NCI-H2196 (cell line): ENCODE data around the gene MINDY4B.
"Not testable (repeated sequence)": the region's sequence is repeated elsewhere in the genome, so short reads cannot be mapped to it uniquely, and the experiment has no call there.

Experiments used
- DNase-seq: peaks from one replicate; lab custom pipeline; 2025; ENCODE audit not compliant: unreplicated experiment; lab: John Stamatoyannopoulos, UW

MINDY4B gene

GRCh38 chr3:150899141-150899540 lies 6.1 kb downstream of the MINDY4B start:
- no peak for DNase-seq

GRCh38 chr3:150898046-150898754 lies 7.0 kb downstream of the MINDY4B start:
- DNase-seq, result no peak

GRCh38 chr3:150897592-150897991 lies 7.6 kb downstream of the MINDY4B start:
- no peak for DNase-seq

GRCh38 chr3:150890831-150891230 lies 14.4 kb downstream of the MINDY4B start:
- no peak for DNase-seq

GRCh38 chr3:150890295-150890694 lies 14.9 kb downstream of the MINDY4B start:
- no peak for DNase-seq

- DNase-seq, result no peak
Observed at GRCh38 chr3:150889106-150889505, 16.1 kb downstream of the MINDY4B start.

- DNase-seq, result no peak
Observed at GRCh38 chr3:150887031-150887430, 18.2 kb downstream of the MINDY4B start.

- DNase-seq, result no peak
Observed at GRCh38 chr3:150885535-150885934, 19.7 kb downstream of the MINDY4B start.

GRCh38 chr3:150878996-150879575 lies 26.2 kb downstream of the MINDY4B start:
- no peak for DNase-seq

- DNase-seq, result no peak
Observed at GRCh38 chr3:150878290-150878689, 26.9 kb downstream of the MINDY4B start.

GRCh38 chr3:150877303-150877702 lies 27.9 kb downstream of the MINDY4B start:
- no peak for DNase-seq

- DNase-seq, result no peak
Observed at GRCh38 chr3:150876611-150877265, 28.5 kb downstream of the MINDY4B start.

GRCh38 chr3:150875548-150875947 lies 29.7 kb downstream of the MINDY4B start:
- DNase-seq, result no peak

GRCh38 chr3:150874666-150875219 lies 30.5 kb downstream of the MINDY4B start:
- no peak for DNase-seq

- DNase-seq, result no peak
Observed at GRCh38 chr3:150871192-150871591, 34.0 kb downstream of the MINDY4B start.

- DNase-seq, result no peak
Observed at GRCh38 chr3:150870406-150870805, 34.8 kb downstream of the MINDY4B start.

GRCh38 chr3:150868282-150868681 lies 37.0 kb downstream of the MINDY4B start:
- DNase-seq, result no peak

- no peak for DNase-seq
Observed at GRCh38 chr3:150867434-150867833, 37.8 kb downstream of the MINDY4B start.

- DNase-seq, result not testable (repeated sequence)
Observed at GRCh38 chr3:150863921-150864320, 41.3 kb downstream of the MINDY4B start.

- no peak for DNase-seq
Observed at GRCh38 chr3:150861851-150862250, 43.4 kb downstream of the MINDY4B start.

GRCh38 chr3:150857936-150858335 lies 47.3 kb downstream of the MINDY4B start:
- not testable (repeated sequence) for DNase-seq

- no peak for DNase-seq
Observed at GRCh38 chr3:150850191-150850590, 55.0 kb downstream of the MINDY4B start.
